Panc1 (cell line): ENCODE results near the gene KAT7. TPM values are rescaled to one million over a fixed set of nuclear protein-coding genes. Genes with fewer than 3 reads are reported as not detected.

ENCODE experiments used
- ATAC-seq: fragments of 200-7000 bp; cut with Tn5 transposase; 2 replicates; pipeline ENCODE4 v1.9.1; 2020; ENCODE audit warnings: mild to moderate bottlenecking, moderate library complexity
- BruUV-seq: library from RNA; stranded (reverse); fragments of 400-500 nt; replicated peaks from 2 replicates; lab custom pipeline; 2021; lab: Mats Ljungman, UMichigan
- CTCF ChIA-PET: fragments of 300-600 bp; sonication (Branson Sonifier 250); formaldehyde crosslinking; loops from one replicate; lab custom pipeline; 2022; ENCODE audit warnings: antibody characterized with exemption; lab: Charles Lee
- POLR2A ChIA-PET: fragments of 300-600 bp; sonication (Branson Sonifier 250); formaldehyde crosslinking; loops from one replicate; lab custom pipeline; 2022; ENCODE audit warnings: antibody characterized with exemption; lab: Charles Lee
- DNase-seq: peaks from one replicate; pipeline ENCODE4 v3.0.0-alpha.2; 2010; ENCODE audit warnings: low read depth, low spot score
- H3K27ac ChIP-seq: 2 replicates; pipeline ENCODE4 v1.5.1; 2011; ENCODE audit warnings: mild to moderate bottlenecking, low read length, inconsistent platforms
- H3K27me3 ChIP-seq: fragments of 200-500 bp; sonication (Bioruptor generic); 2 replicates; pipeline ENCODE4 v1.6.0; 2014; ENCODE audit warnings: low read length, inconsistent platforms; ENCODE audit not compliant: control insufficient read depth, insufficient read depth
- H3K36me3 ChIP-seq: fragments of 200-500 bp; sonication (Bioruptor generic); 2 replicates; pipeline ENCODE4 v1.5.1; 2014; ENCODE audit warnings: inconsistent platforms, mild to moderate bottlenecking, low read length, moderate library complexity; ENCODE audit not compliant: control insufficient read depth, insufficient read depth
- H3K4me1 ChIP-seq: 2 replicates; pipeline ENCODE4 v1.5.1; 2011; ENCODE audit warnings: inconsistent platforms, mild to moderate bottlenecking, low read length, moderate library complexity; ENCODE audit not compliant: control insufficient read depth, insufficient read depth
- H3K4me3 ChIP-seq, 2 experiments: 2 replicates each; pipeline ENCODE4 v1.5.1; 2011 to 2012; ENCODE audit warnings: low read depth in 2 of 2, low read length in 2 of 2, mild to moderate bottlenecking in 2 of 2, inconsistent platforms in 1 of 2, moderate library complexity in 1 of 2
- H3K9me3 ChIP-seq: fragments of 200-500 bp; sonication (Bioruptor generic); 2 replicates; pipeline ENCODE4 v1.5.1; 2014; ENCODE audit warnings: low read depth, mild to moderate bottlenecking, inconsistent platforms, low read length, moderate library complexity; ENCODE audit not compliant: control insufficient read depth, insufficient read depth
- CTCF ChIP-seq: fragments of 450-650 bp; IDR thresholded peaks from 2 replicates; pipeline ENCODE4 v1.5.1; 2017; ENCODE audit warnings: mild to moderate bottlenecking
- POLR2AphosphoS5 ChIP-seq: IDR thresholded peaks from 2 replicates; pipeline ENCODE4 v1.6.1; 2012; ENCODE audit warnings: mild to moderate bottlenecking, low read depth, low read length, moderate library complexity
- REST ChIP-seq, 2 experiments: IDR thresholded peaks; 2 replicates each; pipeline ENCODE4 v1.6.1; 2011 to 2012; ENCODE audit warnings: low read depth in 2 of 2, control low read depth in 1 of 2, low read length in 1 of 2, mild to moderate bottlenecking in 1 of 2, moderate library complexity in 1 of 2; ENCODE audit not compliant: insufficient read depth in 1 of 2
- SIN3A ChIP-seq: IDR thresholded peaks from 2 replicates; pipeline ENCODE4 v1.6.1; 2012; ENCODE audit warnings: low read depth, mild to moderate bottlenecking, low read length, moderate library complexity, borderline replicate concordance; ENCODE audit not compliant: insufficient read depth
- TCF7L2 ChIP-seq: IDR thresholded peaks from 2 replicates; pipeline ENCODE4 v1.6.1; 2011; ENCODE audit warnings: mild to moderate bottlenecking, low read depth, low read length, inconsistent platforms
- in situ Hi-C: cut with HindIII; loops from 2 replicates; pipeline ENCODE4 v1.10.0; 2016; ENCODE audit warnings: low sequenced_read_pairs, low pct_unique_long_range_greater_than_20kb
- intact Hi-C: fragments of 100-400 bp; cut with micrococcal nuclease; formaldehyde crosslinking; loops from one replicate; pipeline ENCODE4 v1.10.0; 2022; ENCODE audit not compliant: unreplicated experiment
- total RNA-seq: library from RNA; stranded (reverse); gene quantifications from one replicate; pipeline ENCODE4 v1.2.1, GENCODE V29; 2021; ENCODE audit not compliant: unreplicated experiment

The KAT7 gene
- total RNA-seq, 1 experiment from 2014 or later: 69.0 TPM

GRCh38 chr17:49766918-49767530, 21.5 kb upstream of the KAT7 start:
- intact Hi-C loops (no loop called here), in situ Hi-C loops (no loop called here)
- no peak for ATAC-seq
- DNase-seq: no peak
- Histone ChIP-seq H3K4me1 (peaks cover 11% of the 10 kb centered on the region), H3K36me3 (peaks cover 3% of the 10 kb centered on the region; the same call in 1 of the 2 replicates), H3K27me3 (peaks cover 16% of the 10 kb centered on the region; the same call in 1 of the 2 replicates), H3K9me3 (no peaks in the 10 kb centered on the region), H3K4me3 (no peak overlapping the region), H3K27ac (no peak overlapping the region)
- BruUV-seq: no TSS peak
- POLR2A ChIA-PET: interaction anchor here (0.6 kb wide), 1 partner anchor 49 kb away, joined by 4 read pairs; no protein-coding TSS in a partner anchor
- CTCF ChIA-PET: no interaction called here
- TF ChIP-seq TCF7L2 (no peak), POLR2AphosphoS5 (no peak), REST (IDR thresholded peaks at IDR 0.05; ENCODE audit: insufficient read depth in 1 of 2, low read depth in 2 of 2, low read length in 1 of 2) (no peak), CTCF (no peak), SIN3A (no peak)

GRCh38 chr17:49775546-49776260, 12.8 kb upstream of the KAT7 start:
- Histone ChIP-seq H3K27me3 (no peaks in the 10 kb centered on the region; the same call in 1 of the 2 replicates), H3K36me3 (no peaks in the 10 kb centered on the region), H3K27ac (no peak overlapping the region), H3K9me3 (no peaks in the 10 kb centered on the region), H3K4me3 (no peak overlapping the region), H3K4me1 (no peaks in the 10 kb centered on the region)
- intact Hi-C loops (no loop called here), in situ Hi-C loops (no loop called here)
- ChIA-PET CTCF (no interaction called here), POLR2A (no interaction called here)
- no TSS peak for BruUV-seq
- DNase-seq: no peak
- TF ChIP-seq REST (IDR thresholded peaks at IDR 0.05; ENCODE audit: insufficient read depth in 1 of 2, low read depth in 2 of 2, low read length in 1 of 2): no peak
- no peak for TF ChIP-seq TCF7L2
- no peak for TF ChIP-seq POLR2AphosphoS5
- no peak for TF ChIP-seq CTCF
- TF ChIP-seq SIN3A: no peak
- ATAC-seq: no peak
